AG09309 (cell line): Measurements from ENCODE around the gene FCER1G.
A peak's percentile ranks its signal among the peaks of the same experiment; 100 is the strongest.

Experiments
- DNase-seq: peaks from one replicate; pipeline ENCODE4 v3.0.0-alpha.2; 2010; ENCODE audit warnings: low read depth
- H3K4me3 ChIP-seq: 2 replicates; pipeline ENCODE4 v1.5.1; 2011; ENCODE audit warnings: mild to moderate bottlenecking, low read depth, low read length, moderate library complexity; ENCODE audit not compliant: control insufficient read depth
- CTCF ChIP-seq: IDR thresholded peaks from 2 replicates; pipeline ENCODE4 v1.5.1; 2011; ENCODE audit warnings: mild to moderate bottlenecking, low read depth, low read length, inconsistent platforms; ENCODE audit not compliant: insufficient read depth, control insufficient read depth; ENCODE audit errors: missing control alignments

The FCER1G gene

GRCh38 chr1:161201836-161202712, 13.0 kb upstream of the FCER1G start, which contains the start of gene NDUFS2:
Gene NDUFS2 (plus strand): TSS chr1:161202367. CDS start chr1:161202386, 19 bp downstream.
- TF ChIP-seq CTCF = no peak
- DNase-seq = peak; percentile 98
- H3K4me3 ChIP-seq = peak within 1 kb of the TSS; percentile 85

- H3K4me3 ChIP-seq = no peak overlapping the region
- no peak for TF ChIP-seq CTCF
- no peak for DNase-seq
Observed at GRCh38 chr1:161206411-161207140, 8.5 kb upstream of the FCER1G start.

DNA sequence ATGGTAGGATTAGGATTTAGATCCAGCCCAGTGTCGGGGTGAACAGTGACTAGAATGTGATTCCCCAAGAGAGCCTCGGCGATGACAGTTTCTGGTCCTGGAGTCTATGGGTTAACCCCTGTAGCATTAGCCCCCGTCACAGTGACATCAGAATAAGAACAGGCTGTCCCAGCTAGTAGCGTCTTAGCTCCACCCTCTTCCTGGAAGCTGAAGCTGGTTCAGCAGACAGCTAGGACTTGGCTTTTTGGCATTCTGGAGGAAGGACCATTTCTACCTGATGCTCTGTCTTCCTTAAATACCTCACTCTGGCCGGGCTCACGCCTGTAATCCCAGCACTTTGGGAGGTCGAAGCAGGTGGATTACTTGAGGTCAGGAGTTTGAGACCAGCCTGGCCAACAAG, 7.9 kb upstream of the FCER1G start:
- DNase-seq = no peak
- no peak for TF ChIP-seq CTCF
- no peak overlapping the region for H3K4me3 ChIP-seq

- H3K4me3 ChIP-seq = no peak overlapping the region
- DNase-seq = no peak
- peak; percentile 93 for TF ChIP-seq CTCF
Observed at GRCh38 chr1:161209790-161210409, 5.2 kb upstream of the FCER1G start.

DNA sequence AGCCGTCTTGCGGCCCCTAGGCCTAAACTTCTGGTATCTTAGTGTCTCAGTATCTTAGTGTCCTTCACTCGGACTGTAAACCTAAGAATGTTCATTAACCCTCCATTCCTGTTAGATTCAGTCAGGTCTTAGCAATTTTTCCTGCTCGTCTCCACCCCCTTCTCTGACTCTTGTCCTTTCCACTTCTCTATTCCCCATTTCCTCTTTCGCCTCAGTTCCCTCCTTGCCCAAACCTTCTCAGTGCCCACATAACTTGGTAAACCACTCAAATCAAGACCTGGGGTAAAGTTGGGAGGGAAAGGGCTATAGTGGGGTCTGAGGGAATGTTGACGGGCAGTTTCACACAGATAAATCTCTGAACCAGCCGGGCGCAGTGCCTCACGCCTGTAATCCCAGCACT, 726 bp upstream of the FCER1G start:
- no peak overlapping the region for H3K4me3 ChIP-seq
- TF ChIP-seq CTCF = no peak
- no peak for DNase-seq

DNA sequence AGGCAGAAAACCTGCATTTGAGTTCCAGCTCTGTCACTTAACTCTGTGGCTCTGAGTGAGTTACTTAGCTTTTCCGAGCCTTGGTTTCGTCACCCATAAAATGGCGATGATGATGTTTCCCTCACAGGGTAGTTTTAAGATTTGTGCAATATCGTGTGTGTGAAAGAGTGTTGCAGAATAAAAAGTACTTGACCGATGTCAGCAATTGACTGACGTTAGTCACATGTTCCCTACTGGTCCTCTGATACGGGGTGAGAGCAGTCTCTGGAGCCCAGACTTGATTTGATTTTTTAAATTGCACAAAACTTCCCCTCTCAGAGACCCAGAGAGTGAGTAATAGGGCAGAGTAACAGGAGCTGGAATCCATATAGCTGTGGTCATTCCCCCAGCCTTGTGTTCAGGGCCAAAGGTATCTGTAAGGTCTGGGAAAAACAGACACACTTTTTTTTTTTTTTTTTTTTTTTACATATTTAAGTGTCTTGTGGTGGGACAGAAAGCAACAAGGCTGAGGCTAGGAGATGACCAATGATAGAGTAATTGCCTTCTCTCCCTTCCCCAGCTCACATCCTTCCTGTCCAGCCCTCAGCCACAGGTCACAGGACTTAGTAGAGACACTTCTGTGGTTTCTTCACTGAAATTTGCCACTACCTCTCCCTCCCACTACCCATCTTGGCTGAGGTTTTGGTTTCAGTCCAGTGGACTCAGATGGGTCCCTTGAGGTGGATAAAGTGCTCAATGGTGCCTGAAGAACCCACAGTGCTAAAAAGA, 2.0 kb downstream of the FCER1G start:
- no peak for TF ChIP-seq CTCF
- H3K4me3 ChIP-seq = no peak overlapping the region
- peak; percentile 57 for DNase-seq
